Ecto neural progenitor cell (in vitro differentiated cells): ENCODE results near the gene SLCO1A2.
"Not testable (repeated sequence)": the region's sequence is repeated elsewhere in the genome, so short reads cannot be mapped to it uniquely, and the experiment has no call there.

Experiments used
- DNase-seq: peaks from one replicate; pipeline ENCODE4 v3.0.0-alpha.2; 2018; ENCODE audit warnings: low spot score

The SLCO1A2 gene, protein sequence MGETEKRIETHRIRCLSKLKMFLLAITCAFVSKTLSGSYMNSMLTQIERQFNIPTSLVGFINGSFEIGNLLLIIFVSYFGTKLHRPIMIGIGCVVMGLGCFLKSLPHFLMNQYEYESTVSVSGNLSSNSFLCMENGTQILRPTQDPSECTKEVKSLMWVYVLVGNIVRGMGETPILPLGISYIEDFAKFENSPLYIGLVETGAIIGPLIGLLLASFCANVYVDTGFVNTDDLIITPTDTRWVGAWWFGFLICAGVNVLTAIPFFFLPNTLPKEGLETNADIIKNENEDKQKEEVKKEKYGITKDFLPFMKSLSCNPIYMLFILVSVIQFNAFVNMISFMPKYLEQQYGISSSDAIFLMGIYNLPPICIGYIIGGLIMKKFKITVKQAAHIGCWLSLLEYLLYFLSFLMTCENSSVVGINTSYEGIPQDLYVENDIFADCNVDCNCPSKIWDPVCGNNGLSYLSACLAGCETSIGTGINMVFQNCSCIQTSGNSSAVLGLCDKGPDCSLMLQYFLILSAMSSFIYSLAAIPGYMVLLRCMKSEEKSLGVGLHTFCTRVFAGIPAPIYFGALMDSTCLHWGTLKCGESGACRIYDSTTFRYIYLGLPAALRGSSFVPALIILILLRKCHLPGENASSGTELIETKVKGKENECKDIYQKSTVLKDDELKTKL

GRCh38 chr12:21334771-21335325, at the start of gene SLCO1A2:
TSS of gene SLCO1A2 (minus strand) at chr12:21334917. CDS start at chr12:21334647, 270 bp downstream.
- DNase-seq: no peak

GRCh38 chr12:21384261-21384660, 49.5 kb upstream of the SLCO1A2 start:
- no peak for DNase-seq

DNA sequence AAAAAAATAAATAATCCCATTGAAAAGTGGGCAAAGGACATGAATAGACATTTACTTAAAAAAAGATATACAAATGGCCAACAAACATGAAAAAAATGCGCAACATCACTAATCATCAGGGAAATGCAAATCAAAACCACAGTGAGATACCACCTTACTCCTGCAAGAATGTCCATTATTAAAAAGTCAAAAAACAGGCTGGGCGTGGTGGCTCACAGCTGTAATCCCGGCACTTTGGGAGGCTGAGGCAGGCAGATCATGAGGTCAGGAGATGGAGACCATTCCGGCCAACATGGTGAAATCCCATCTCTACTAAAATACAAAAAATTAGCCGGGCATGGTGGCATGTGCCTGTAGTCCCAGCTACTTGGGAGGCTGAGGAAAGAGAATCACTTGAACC, 46.6 kb upstream of the SLCO1A2 start:
- DNase-seq: not testable (repeated sequence)

DNA sequence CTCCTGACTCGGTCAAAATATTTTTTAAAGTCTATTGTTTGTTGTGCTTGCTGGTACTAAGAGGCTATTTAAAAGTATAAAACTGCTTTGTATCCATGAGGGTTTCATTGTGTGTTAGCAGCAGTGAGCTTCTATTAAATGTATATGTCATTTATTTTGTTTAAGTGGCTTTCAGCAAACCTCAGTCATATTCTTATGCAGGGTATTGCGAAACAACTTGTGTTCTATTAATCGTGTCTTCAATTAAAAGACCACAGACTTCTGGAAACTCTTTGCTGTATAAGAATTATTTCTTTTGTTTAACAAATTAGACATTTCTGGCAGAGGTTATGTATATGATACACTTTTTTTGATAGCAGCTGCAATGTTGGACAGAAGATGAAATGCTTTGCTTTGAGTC, 44.5 kb upstream of the SLCO1A2 start:
- no peak for DNase-seq

- no peak for DNase-seq
Observed at GRCh38 chr12:21372602-21373001, 37.9 kb upstream of the SLCO1A2 start, which contains the start of gene IAPP. TSS of gene IAPP (plus strand) at chr12:21372902. CDS start at chr12:21373352, 450 bp downstream.

GRCh38 chr12:21370845-21371449, 36.2 kb upstream of the SLCO1A2 start:
- no peak for DNase-seq

DNA sequence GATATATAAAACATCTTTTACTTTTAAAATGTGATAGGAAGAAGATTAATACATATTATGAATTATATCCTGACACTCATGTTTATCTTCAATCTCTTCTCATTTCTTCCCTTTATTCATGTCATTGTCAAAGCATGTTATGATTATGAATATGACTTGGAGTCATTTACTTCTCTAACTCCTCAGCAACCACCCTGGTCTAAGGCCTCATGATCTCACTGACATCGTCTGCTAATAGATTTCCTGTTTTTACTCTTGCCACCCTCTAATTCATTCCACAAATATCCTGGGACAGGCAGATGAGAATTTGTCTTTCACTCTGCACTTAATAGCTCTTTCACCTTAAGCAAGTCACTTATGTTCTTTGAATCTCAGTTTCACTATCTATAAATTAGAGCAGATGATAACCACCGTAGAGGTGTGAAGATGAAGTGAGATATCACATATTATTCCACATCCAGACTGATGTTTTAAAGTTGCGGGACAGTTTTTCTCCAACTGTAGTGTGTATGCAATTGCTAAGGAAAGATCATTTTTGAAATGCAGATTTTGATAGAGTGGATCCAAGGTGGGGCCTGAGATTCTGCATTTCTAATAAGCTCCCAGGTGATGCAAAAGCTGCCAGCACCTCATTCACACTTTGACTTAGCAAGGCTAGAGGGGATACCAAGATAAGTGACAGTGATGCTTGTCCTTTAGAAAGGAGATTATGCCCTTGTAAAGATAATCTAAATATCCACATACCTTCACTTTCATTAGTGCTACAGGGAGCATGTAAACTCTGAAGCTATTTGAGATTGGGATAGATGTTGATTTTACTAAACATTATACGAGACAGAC, 34.6 kb upstream of the SLCO1A2 start:
- DNase-seq: no peak

DNA sequence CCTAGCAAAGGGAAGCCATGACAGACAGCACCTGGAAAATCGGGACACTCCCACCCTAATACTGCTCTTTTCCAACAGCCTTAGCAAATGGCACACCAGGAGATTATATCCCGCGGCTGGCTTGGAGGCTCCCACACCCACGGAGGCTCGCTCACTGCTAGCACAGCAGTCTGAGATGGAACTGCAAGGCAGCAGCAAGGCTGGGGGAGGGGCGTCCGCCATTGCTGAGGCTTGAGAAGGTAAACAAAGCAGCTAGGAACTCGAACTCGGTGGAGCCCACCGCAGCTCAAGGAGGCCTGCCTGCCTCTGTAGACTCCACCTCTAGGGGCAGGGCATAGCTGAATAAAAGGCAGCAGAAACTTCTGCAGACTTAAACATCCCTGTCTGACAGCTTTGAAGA, 25.9 kb upstream of the SLCO1A2 start:
- not testable (repeated sequence) for DNase-seq

DNA sequence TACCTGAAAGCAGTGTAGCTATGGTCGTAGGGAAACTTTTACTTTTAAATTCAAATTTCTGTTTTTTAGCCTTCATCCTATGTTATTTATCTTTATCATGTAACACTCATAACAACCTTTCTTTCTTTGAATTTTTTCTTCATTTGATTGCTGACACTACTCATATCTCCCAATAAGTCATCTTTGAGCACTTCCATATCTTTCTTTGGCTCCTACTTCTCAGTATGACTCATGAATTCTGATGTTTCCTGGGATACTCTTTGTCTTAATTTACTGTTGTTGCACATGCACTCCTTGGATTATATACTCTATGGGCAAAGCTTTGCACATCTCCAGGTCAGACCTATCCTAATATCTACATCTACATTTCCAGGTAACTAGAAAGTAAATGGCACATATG, 19.9 kb upstream of the SLCO1A2 start:
- DNase-seq: no peak

- no peak for DNase-seq
Observed at GRCh38 chr12:21353948-21354347, 19.2 kb upstream of the SLCO1A2 start.

GRCh38 chr12:21353487-21353886, 18.8 kb upstream of the SLCO1A2 start:
- DNase-seq: no peak

GRCh38 chr12:21350975-21351374, 16.3 kb upstream of the SLCO1A2 start:
- no peak for DNase-seq

- DNase-seq: no peak
Observed at GRCh38 chr12:21346542-21347205, 12.0 kb upstream of the SLCO1A2 start.

DNA sequence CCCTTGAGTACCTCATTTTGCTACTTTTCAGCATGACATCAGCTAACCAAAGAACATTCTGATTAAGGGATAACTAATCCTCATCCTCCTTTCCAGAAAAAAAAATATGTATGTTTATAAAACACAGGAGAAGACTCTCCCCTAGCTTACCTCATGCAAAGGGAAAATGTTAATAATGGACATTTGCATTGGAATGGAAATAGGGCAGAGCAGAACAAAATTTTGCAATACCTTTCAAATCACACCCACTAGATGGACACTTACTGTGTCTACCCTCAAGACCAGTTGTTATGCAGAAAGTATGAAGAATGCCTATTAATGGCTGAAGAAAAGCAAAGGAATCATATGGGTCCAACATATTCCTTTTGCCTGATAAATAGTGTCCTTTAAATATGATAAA, 8.9 kb upstream of the SLCO1A2 start:
- DNase-seq: no peak

GRCh38 chr12:21341769-21342168, 7.1 kb upstream of the SLCO1A2 start:
- DNase-seq: no peak

GRCh38 chr12:21340403-21340802, 5.7 kb upstream of the SLCO1A2 start:
- DNase-seq: no peak

- no peak for DNase-seq
Observed at GRCh38 chr12:21339921-21340320, 5.2 kb upstream of the SLCO1A2 start.

DNA sequence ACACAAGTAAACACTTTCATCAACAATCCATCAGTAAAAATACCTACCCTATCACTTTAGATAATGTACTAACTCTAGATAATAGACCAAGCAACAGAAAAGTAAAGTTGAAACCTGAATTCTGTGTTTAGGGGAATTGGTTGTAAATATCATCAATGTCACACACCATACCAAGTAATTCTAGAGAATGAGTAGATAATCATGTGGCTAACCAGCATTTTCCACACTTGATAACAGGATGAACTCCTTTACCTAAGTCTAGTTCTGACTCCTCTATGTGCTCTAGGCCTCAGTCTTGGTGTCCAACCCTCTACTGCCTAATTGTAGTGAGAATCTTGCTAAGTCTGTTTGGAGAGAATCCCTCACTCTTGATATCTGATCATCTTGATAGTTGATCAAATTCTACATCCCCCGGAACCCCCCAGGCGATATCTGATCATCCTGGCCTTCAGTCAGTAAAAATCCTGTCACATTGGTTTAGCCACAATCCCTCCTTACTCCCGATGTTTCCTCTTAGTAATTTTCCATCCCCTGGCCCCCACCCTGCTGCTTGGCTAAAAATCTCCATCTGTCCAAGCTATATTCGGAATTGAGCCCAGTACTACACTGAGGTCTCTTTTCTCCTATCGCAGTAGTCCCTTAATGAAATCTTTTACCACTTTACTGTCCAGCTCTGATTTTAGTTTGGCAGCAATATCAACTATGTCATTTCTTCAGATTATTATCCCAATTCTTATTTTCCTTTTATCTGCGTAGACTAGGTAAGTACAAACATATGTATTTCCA, 3.4 kb upstream of the SLCO1A2 start:
- DNase-seq: no peak

DNA sequence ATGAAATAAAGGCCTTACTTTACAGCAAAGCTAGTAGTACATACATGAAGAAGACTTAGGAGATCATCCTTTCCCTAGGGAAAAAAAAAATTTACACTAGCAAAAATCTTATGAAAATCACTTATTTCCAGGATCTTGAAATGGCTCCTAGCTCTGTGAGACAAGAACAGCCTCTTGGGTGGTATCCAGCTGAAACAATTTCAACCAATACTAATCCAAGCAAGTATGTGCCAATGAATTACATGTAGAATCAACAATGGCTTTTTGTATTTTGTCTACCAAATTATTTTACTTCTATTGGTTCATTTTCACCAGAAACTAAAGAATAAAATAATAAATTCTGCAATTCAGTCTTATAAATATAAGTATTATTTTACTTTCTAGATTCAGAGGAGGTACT, 2.7 kb upstream of the SLCO1A2 start:
- DNase-seq: no peak

- no peak for DNase-seq
Observed at GRCh38 chr12:21336656-21337055, 1.9 kb upstream of the SLCO1A2 start.
